ENCODE results near the gene CDC14A. TPM values are rescaled to one million over a fixed set of nuclear protein-coding genes. Genes with fewer than 3 reads are reported as not detected.
A peak's percentile ranks its signal among the peaks of the same experiment; 100 is the strongest.

The CDC14A gene
- total RNA-seq, 1 experiment from 2014 or later, result 2.6 TPM

GRCh38 chr1:100348549-100349144 lies 3.7 kb upstream of the CDC14A start:
- Mint-ChIP-seq H3K36me3 (ENCODE audit: insufficient read depth, unreplicated experiment) (no peaks in the 10 kb centered on the region), H3K4me1 (ENCODE audit: insufficient read depth, unreplicated experiment) (peaks cover 5% of the 10 kb centered on the region), H3K4me3 (ENCODE audit: unreplicated experiment) (no peak overlapping the region), H3K9me3 (ENCODE audit: unreplicated experiment) (no peaks in the 10 kb centered on the region), H3K27me3 (ENCODE audit: insufficient read depth, unreplicated experiment) (no peaks in the 10 kb centered on the region), H3K27ac (ENCODE audit: low read depth, unreplicated experiment) (no peak overlapping the region)
- BruUV-seq (replicated peaks), result no TSS peak
- intact Hi-C loops (cut with micrococcal nuclease), result no loop called here
- CTCF ChIA-PET, result interaction anchor here (0.6 to 1.1 kb wide), 2 partner anchors 17 to 108 kb away, joined by 4 read pairs; no protein-coding TSS in a partner anchor
- POLR2A ChIA-PET, result interaction anchor here (1.3 kb wide), 1 partner anchor 27 kb away, joined by 3 read pairs; no protein-coding TSS in a partner anchor
- no peak for TF ChIP-seq CTCF (IDR thresholded peaks at IDR 0.05; ENCODE audit: unreplicated experiment)
- no peak for DNase-seq (ENCODE audit: unreplicated experiment)

- ChIA-PET POLR2A (no interaction called here), CTCF (no interaction called here)
- no peak for TF ChIP-seq CTCF (IDR thresholded peaks at IDR 0.05; ENCODE audit: unreplicated experiment)
- intact Hi-C loops (cut with micrococcal nuclease), result no loop called here
- no peak overlapping the region for H3K4me3 Mint-ChIP-seq (ENCODE audit: unreplicated experiment)
- no peaks in the 10 kb centered on the region for H3K27me3 Mint-ChIP-seq (ENCODE audit: insufficient read depth, unreplicated experiment)
- H3K4me1 Mint-ChIP-seq (ENCODE audit: insufficient read depth, unreplicated experiment), result peaks cover 11% of the 10 kb centered on the region
- no peaks in the 10 kb centered on the region for H3K9me3 Mint-ChIP-seq (ENCODE audit: unreplicated experiment)
- no peak overlapping the region for H3K27ac Mint-ChIP-seq (ENCODE audit: low read depth, unreplicated experiment)
- H3K36me3 Mint-ChIP-seq (ENCODE audit: insufficient read depth, unreplicated experiment), result no peaks in the 10 kb centered on the region
- BruUV-seq (replicated peaks), result no TSS peak
- DNase-seq (ENCODE audit: unreplicated experiment), result no peak
These were observed 3.1 kb upstream of the CDC14A start for GRCh38 chr1:100349246-100349645.

- intact Hi-C loops (cut with micrococcal nuclease), result loop anchor here (2.0 to 10.0 kb wide), 3 partner anchors 43 to 316 kb away; partner anchors contain the start of gene RTCA
- Mint-ChIP-seq H3K27me3 (ENCODE audit: insufficient read depth, unreplicated experiment) (no peaks in the 10 kb centered on the region), H3K4me3 (ENCODE audit: unreplicated experiment) (peak overlapping the region; percentile 92), H3K36me3 (ENCODE audit: insufficient read depth, unreplicated experiment) (no peaks in the 10 kb centered on the region), H3K27ac (ENCODE audit: low read depth, unreplicated experiment) (peak overlapping the region; percentile 86), H3K4me1 (ENCODE audit: insufficient read depth, unreplicated experiment) (peaks cover 22% of the 10 kb centered on the region), H3K9me3 (ENCODE audit: unreplicated experiment) (no peaks in the 10 kb centered on the region)
- CTCF ChIA-PET, result interaction anchor here (0.6 kb wide), 1 partner anchor 547 kb away, joined by 3 read pairs; no protein-coding TSS in a partner anchor
- no peak for TF ChIP-seq CTCF (IDR thresholded peaks at IDR 0.05; ENCODE audit: unreplicated experiment)
- no TSS peak for BruUV-seq (replicated peaks)
- no peak for DNase-seq (ENCODE audit: unreplicated experiment)
- POLR2A ChIA-PET, result interaction anchor here (0.7 to 5.0 kb wide), 4 partner anchors 85 to 674 kb away, joined by 3 to 67 read pairs (median 14); partner anchors contain the start of genes DBT and RTCA
These were observed 1.6 kb upstream of the CDC14A start for GRCh38 chr1:100350787-100351094.

- ChIA-PET CTCF (interaction anchor here (0.5 to 2.3 kb wide), 6 partner anchors 29 to 547 kb away, joined by 3 to 9 read pairs (median 4); no protein-coding TSS in a partner anchor), POLR2A (interaction anchor here (0.6 to 5.0 kb wide), 9 partner anchors 62 to 674 kb away, joined by 3 to 67 read pairs (median 3); partner anchors contain the start of genes DBT, EXTL2, RTCA and SASS6)
- no peaks in the 10 kb centered on the region for H3K9me3 Mint-ChIP-seq (ENCODE audit: unreplicated experiment)
- peak overlapping the region; percentile 92 for H3K4me3 Mint-ChIP-seq (ENCODE audit: unreplicated experiment)
- H3K36me3 Mint-ChIP-seq (ENCODE audit: insufficient read depth, unreplicated experiment), result no peaks in the 10 kb centered on the region
- no peaks in the 10 kb centered on the region for H3K27me3 Mint-ChIP-seq (ENCODE audit: insufficient read depth, unreplicated experiment)
- H3K4me1 Mint-ChIP-seq (ENCODE audit: insufficient read depth, unreplicated experiment), result peaks cover 22% of the 10 kb centered on the region
- intact Hi-C loops (cut with micrococcal nuclease), result loop anchor here (2.0 to 10.0 kb wide), 3 partner anchors 44 to 316 kb away; partner anchors contain the start of gene RTCA
- BruUV-seq (replicated peaks), result TSS peak; percentile 87
- peak; percentile 32 for TF ChIP-seq CTCF (IDR thresholded peaks at IDR 0.05; ENCODE audit: unreplicated experiment)
- peak overlapping the region; percentile 86 for H3K27ac Mint-ChIP-seq (ENCODE audit: low read depth, unreplicated experiment)
- DNase-seq (ENCODE audit: unreplicated experiment), result peak; percentile 91
These were observed 1.0 kb upstream of the CDC14A start for GRCh38 chr1:100351095-100351887.
